HG03558 (cell line): ENCODE measurements around the gene KIAA0232.
"Not testable (repeated sequence)": the region's sequence is repeated elsewhere in the genome, so short reads cannot be mapped to it uniquely, and the experiment has no call there.

ENCODE experiments used
- ATAC-seq: cut with Tn5 transposase; IDR thresholded peaks from one replicate; pipeline ENCODE4 v1.9.1; 2021; ENCODE audit warnings: moderate number of reproducible peaks; ENCODE audit not compliant: unreplicated experiment; ENCODE audit errors: extremely low read depth

Gene KIAA0232

GRCh38 chr4:6753891-6754290 lies 28.6 kb upstream of the KIAA0232 start:
- no peak for ATAC-seq

GRCh38 chr4:6754481-6755087 lies 27.9 kb upstream of the KIAA0232 start:
- no peak for ATAC-seq

GRCh38 chr4:6755088-6755753 lies 27.3 kb upstream of the KIAA0232 start:
- no peak for ATAC-seq

GRCh38 chr4:6756345-6756744 lies 26.2 kb upstream of the KIAA0232 start:
- not testable (repeated sequence) for ATAC-seq

- ATAC-seq: no peak
Measured at GRCh38 chr4:6758728-6759127, 23.8 kb upstream of the KIAA0232 start.

- no peak for ATAC-seq
Measured at GRCh38 chr4:6760865-6761264, 21.7 kb upstream of the KIAA0232 start.

- no peak for ATAC-seq
Measured at GRCh38 chr4:6761649-6762615, 20.6 kb upstream of the KIAA0232 start.

- no peak for ATAC-seq
Measured at GRCh38 chr4:6763330-6763851, 19.1 kb upstream of the KIAA0232 start.

- no peak for ATAC-seq
Measured at GRCh38 chr4:6764976-6765620, 17.4 kb upstream of the KIAA0232 start.

- ATAC-seq: no peak
Measured at GRCh38 chr4:6765703-6766102, 16.8 kb upstream of the KIAA0232 start.

- no peak for ATAC-seq
Measured at GRCh38 chr4:6767386-6767747, 15.2 kb upstream of the KIAA0232 start.

GRCh38 chr4:6767748-6768538 lies 14.6 kb upstream of the KIAA0232 start:
- no peak for ATAC-seq

- ATAC-seq: no peak
Measured at GRCh38 chr4:6768539-6768905, 14.0 kb upstream of the KIAA0232 start.

GRCh38 chr4:6769233-6769988 lies 13.1 kb upstream of the KIAA0232 start:
- ATAC-seq: no peak

- ATAC-seq: no peak
Measured at GRCh38 chr4:6769989-6770420, 12.5 kb upstream of the KIAA0232 start.

- ATAC-seq: no peak
Measured at GRCh38 chr4:6770581-6771228, 11.8 kb upstream of the KIAA0232 start.

GRCh38 chr4:6771229-6771671 lies 11.3 kb upstream of the KIAA0232 start:
- ATAC-seq: no peak

GRCh38 chr4:6772223-6772928 lies 10.2 kb upstream of the KIAA0232 start:
- no peak for ATAC-seq
